Measurements from ENCODE around the gene SCLY. TPM values are rescaled to one million over a fixed set of nuclear protein-coding genes. Genes with fewer than 3 reads are reported as not detected.

The SCLY gene
- total RNA-seq, 1 donor from 2014 or later: 49.2 TPM

DNA sequence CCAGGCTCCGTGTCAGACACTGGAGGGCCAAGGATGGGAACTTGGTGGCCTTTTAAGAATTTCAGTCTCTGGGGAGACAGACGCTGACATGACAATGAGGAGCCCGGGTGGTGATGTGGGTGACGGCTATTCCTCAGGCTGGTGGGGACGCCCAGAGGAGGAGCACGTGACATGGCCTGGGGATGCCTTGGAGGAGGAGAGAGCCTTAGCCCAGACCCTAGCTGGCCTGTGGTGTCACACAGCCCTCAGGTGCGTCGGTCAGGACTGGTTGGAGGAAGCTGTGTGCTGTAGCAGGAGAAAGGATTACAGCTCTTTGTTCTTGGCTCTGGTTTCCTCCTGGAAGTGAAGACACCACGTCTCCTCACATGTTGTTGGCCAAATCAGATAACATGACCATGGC, 40.0 kb upstream of the SCLY start:
- Mint-ChIP-seq H3K9me3 (ENCODE audit: low read depth) (no peaks in the 10 kb centered on the region), H3K36me3 (ENCODE audit: insufficient read depth) (peaks cover 5% of the 10 kb centered on the region), H3K27me3 (no peaks in the 10 kb centered on the region), H3K27ac (no peak overlapping the region), H3K4me3 (ENCODE audit: low read depth) (no peak overlapping the region), H3K4me1 (ENCODE audit: low read depth) (peaks cover 7% of the 10 kb centered on the region)
- no peak for DNase-seq (ENCODE audit: low spot score, unreplicated experiment)
- TF ChIP-seq, protein P1, sequence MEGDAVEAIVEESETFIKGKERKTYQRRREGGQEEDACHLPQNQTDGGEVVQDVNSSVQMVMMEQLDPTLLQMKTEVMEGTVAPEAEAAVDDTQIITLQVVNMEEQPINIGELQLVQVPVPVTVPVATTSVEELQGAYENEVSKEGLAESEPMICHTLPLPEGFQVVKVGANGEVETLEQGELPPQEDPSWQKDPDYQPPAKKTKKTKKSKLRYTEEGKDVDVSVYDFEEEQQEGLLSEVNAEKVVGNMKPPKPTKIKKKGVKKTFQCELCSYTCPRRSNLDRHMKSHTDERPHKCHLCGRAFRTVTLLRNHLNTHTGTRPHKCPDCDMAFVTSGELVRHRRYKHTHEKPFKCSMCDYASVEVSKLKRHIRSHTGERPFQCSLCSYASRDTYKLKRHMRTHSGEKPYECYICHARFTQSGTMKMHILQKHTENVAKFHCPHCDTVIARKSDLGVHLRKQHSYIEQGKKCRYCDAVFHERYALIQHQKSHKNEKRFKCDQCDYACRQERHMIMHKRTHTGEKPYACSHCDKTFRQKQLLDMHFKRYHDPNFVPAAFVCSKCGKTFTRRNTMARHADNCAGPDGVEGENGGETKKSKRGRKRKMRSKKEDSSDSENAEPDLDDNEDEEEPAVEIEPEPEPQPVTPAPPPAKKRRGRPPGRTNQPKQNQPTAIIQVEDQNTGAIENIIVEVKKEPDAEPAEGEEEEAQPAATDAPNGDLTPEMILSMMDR (IDR thresholded peaks at IDR 0.05; ENCODE audit: unreplicated experiment): no peak

DNA sequence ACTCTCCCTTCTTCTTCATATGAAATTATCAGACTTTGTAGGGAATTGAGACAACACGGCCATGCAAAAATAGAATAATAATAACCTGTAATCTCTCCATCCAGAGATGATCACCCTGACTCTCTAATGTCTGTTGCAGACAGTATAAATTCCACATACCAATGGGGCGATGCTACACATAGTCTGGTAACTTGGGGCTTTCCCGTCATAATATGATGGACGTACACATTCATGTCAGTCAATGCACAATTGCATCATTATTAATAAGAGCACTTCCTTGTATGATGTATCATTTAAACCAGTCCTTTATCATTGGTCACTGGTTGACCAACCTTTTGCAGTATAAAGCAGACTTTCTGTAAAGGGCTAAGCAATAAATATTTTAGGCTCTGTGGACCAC, 39.5 kb upstream of the SCLY start:
- H3K9me3 Mint-ChIP-seq (ENCODE audit: low read depth): no peaks in the 10 kb centered on the region
- DNase-seq (ENCODE audit: low spot score, unreplicated experiment): no peak
- TF ChIP-seq, protein P1 (IDR thresholded peaks at IDR 0.05; ENCODE audit: unreplicated experiment): no peak
- no peak overlapping the region for H3K4me3 Mint-ChIP-seq (ENCODE audit: low read depth)
- peaks cover 10% of the 10 kb centered on the region for H3K4me1 Mint-ChIP-seq (ENCODE audit: low read depth)
- H3K27me3 Mint-ChIP-seq: no peaks in the 10 kb centered on the region
- no peak overlapping the region for H3K27ac Mint-ChIP-seq
- peaks cover 5% of the 10 kb centered on the region for H3K36me3 Mint-ChIP-seq (ENCODE audit: insufficient read depth)

DNA sequence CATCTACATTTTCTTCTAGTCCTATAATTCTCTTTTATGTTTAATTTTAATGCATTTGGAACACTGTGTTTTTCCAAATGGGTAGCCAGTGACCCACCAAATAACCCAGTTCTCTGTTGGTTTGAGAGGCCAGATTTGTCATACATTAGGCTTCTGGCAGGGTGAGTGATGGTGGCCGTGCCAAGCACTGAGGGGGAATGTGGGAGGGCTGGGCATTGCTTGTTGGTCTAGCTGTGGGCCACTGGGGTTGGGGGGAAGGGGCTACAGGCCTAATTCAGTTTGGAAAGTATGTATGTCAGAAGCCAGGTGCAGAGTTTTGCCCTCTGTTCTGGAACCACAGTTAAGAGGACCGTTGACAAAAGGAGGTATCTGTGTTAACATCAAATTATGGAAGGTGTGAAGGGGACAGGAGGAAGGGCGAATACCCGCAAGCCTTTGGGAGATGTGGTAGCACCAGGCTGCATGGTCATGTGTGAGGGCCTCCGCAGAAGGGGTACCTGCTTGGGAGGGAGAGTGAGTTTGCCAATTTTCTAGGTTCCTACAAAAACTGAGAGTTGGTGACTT, 38.1 kb upstream of the SCLY start:
- no peak overlapping the region for H3K27ac Mint-ChIP-seq
- no peaks in the 10 kb centered on the region for H3K27me3 Mint-ChIP-seq
- H3K9me3 Mint-ChIP-seq (ENCODE audit: low read depth): no peaks in the 10 kb centered on the region
- H3K36me3 Mint-ChIP-seq (ENCODE audit: insufficient read depth): peaks cover 1% of the 10 kb centered on the region
- H3K4me3 Mint-ChIP-seq (ENCODE audit: low read depth): no peak overlapping the region
- TF ChIP-seq, protein P1 (IDR thresholded peaks at IDR 0.05; ENCODE audit: unreplicated experiment): no peak
- peaks cover 11% of the 10 kb centered on the region for H3K4me1 Mint-ChIP-seq (ENCODE audit: low read depth)
- DNase-seq (ENCODE audit: low spot score, unreplicated experiment): no peak

DNA sequence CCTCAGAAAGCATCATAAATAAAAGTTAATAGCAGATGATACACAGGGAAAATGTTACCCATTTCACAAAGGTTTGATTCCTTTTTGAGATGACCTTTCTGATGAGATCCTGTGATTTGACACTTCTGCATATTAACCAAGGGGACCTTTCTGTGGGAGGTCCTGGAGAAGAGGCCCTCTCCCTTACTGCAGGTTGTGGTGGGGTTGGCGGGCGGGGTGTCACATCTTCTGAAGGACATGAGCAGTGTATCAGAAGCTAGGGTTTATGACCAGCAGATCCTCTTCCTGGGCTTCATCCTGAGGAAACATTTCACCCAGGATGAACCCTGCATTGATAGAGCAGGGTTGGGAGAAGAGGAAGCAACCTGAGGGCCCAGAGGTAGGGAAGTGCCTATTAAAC, 37.2 kb upstream of the SCLY start:
- TF ChIP-seq, protein P1 (IDR thresholded peaks at IDR 0.05; ENCODE audit: unreplicated experiment): no peak
- no peaks in the 10 kb centered on the region for H3K27me3 Mint-ChIP-seq
- peaks cover 11% of the 10 kb centered on the region for H3K4me1 Mint-ChIP-seq (ENCODE audit: low read depth)
- peaks cover 1% of the 10 kb centered on the region for H3K36me3 Mint-ChIP-seq (ENCODE audit: insufficient read depth)
- H3K9me3 Mint-ChIP-seq (ENCODE audit: low read depth): no peaks in the 10 kb centered on the region
- DNase-seq (ENCODE audit: low spot score, unreplicated experiment): no peak
- no peak overlapping the region for H3K27ac Mint-ChIP-seq
- H3K4me3 Mint-ChIP-seq (ENCODE audit: low read depth): no peak overlapping the region

DNA sequence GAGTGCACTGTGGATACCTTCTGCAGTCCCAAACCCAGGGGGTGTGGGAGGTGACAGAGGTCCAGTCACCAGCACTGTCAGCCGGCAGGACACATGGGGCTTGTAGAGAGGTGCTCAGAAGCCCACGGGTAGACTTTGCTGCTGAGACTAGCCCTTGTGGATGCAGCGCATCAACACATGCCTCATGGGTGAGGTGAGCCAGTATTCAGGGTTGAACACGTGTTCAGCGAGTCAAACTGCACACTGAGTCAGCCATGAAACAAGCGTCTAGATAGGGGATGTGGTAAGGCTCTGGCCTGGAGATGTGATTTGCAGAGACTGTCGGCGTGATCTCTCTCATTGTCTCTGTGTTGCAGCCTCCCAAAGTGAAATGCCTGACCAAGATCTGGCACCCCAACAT, 35.8 kb upstream of the SCLY start:
- Mint-ChIP-seq H3K9me3 (ENCODE audit: low read depth) (no peaks in the 10 kb centered on the region), H3K36me3 (ENCODE audit: insufficient read depth) (no peaks in the 10 kb centered on the region), H3K4me1 (ENCODE audit: low read depth) (peaks cover 11% of the 10 kb centered on the region), H3K27ac (peak overlapping the region; percentile 38), H3K4me3 (ENCODE audit: low read depth) (no peak overlapping the region), H3K27me3 (no peaks in the 10 kb centered on the region)
- TF ChIP-seq, protein P1 (IDR thresholded peaks at IDR 0.05; ENCODE audit: unreplicated experiment): no peak
- no peak for DNase-seq (ENCODE audit: low spot score, unreplicated experiment)

Measured in progenitor cell of endocrine pancreas (in vitro differentiated cells).